ENCODE data around the gene KRTAP17-1.
A peak's percentile ranks its signal among the peaks of the same experiment; 100 is the strongest.
"Not testable (repeated sequence)": the region's sequence is repeated elsewhere in the genome, so short reads cannot be mapped to it uniquely, and the experiment has no call there.

Gene KRTAP17-1

DNA sequence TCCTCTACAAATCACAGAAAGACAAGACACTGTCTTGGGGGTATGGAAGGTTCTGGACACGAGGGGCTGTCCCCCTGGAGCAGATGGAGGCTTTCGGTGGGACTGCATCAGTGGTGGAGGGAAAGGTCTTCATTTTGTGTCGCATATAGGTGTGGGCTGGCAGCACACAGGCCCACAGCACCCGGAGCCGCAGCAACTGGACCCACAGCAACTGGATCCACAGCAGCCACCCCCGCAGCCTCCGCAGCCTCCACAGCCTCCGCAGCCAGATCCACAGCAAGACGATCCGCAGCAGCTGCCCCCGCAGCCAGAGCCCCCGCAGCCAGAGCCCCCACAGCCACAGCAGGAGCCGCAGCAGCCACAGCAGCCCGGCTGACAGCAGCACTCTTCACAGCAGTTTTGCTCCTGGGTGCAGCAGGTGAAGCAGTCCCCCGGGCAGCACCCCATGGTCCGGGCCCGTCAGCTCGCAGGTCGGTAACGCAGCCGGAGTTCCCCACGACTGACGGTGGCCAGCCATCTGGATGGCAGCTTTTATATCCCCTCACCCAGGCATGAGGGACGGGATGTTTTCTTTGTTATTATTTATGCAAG is at the start of gene KRTAP17-1:
TSS of gene KRTAP17-1 (minus strand) at position 507 of the 591 bp plus-strand sequence. CDS start at position 447, 60 bp downstream.
- no peak for DNase-seq (ENCODE audit: low spot score)

GRCh38 chr17:41363881-41364280 is 48.4 kb upstream of the KRTAP17-1 start:
- no peak for DNase-seq (ENCODE audit: low spot score)

DNA sequence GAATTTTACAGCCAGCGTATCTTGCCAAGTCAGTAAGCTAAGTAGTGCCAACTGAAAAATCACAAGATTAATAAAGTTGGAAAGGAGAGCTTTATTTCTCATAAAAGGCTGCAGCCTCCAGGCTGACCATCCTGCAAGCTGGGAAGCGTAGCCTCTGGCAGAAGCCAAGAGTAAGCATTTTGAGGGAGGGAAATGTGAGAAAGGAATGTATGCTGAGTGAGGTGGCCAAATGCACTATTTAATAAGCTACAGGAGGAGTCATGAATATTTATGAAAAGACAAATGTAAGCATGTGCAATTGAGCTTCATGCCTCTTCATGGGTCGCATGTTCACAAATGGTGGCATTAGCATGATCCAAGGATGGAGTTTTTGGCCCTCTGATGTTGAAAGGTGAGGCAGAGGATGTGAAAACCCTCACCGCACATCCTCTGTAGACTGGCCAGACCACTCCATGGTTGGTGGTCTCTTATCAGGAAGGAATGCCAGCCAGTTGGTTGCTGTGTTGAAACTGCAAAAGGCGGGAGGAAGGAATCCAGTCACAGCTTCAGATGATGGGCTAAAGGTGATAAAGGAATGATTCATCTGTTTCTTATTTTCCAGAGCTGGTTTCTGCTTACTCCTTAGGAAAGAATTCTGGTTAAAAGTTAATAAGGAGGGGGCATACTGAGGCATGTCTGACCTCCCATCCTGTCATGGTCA is 44.9 kb upstream of the KRTAP17-1 start:
- no peak for DNase-seq (ENCODE audit: low spot score)

DNA sequence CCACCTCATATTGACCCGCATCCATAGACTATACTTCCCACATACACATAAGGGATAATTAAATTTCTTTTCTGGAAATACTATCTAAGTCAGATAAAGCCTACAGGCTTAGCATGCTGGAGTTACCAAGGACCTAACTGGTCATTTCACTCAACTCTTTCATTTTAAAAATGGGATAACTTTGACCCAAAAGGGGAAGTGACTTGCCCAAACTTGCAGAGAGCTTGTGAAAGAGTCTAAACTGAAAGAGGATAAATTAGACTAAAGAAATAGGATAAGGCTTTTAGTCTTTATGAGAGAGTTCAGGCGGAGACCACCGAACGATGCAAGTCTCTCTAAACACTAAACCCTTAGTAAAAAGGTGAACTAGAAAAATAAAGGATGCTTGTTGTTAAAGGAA is 39.0 kb upstream of the KRTAP17-1 start:
- no peak for DNase-seq (ENCODE audit: low spot score)

DNA sequence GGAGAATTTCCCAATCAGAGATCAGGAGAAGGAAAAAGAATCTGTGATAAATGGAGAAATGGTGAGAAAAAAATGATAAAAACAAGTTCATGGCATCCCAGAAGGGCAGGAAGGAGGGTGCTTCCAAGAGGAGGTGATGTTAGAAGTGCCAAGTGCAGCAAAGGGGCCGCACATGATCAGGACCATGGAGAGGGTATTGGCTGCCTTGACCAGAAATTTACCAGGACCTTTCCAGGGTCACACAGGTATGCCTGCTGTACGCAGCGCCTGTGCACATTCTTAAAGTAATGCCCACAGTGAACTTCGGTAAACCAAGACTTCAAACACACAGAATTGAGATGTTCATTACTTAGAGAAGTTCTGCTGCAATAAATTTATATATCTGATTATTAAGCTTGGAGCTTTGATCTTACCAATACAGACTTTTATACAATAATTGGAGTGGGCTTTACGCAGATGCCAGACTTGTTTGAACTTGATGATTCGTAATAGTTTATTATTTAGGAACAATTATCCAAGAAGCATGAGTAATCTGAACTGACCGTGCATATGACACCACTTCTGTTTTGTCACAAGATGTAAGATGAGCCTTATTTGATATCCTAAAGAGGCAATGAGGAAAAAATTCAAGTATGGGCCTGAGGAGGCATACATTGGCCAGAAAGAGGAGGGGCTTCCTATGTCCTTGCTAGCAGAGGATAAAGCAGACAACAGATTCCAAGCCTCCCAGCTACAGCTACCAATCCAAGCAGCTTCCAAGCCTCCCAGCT is 37.3 kb upstream of the KRTAP17-1 start:
- DNase-seq (ENCODE audit: low spot score): no peak

GRCh38 chr17:41351177-41351576 is 35.7 kb upstream of the KRTAP17-1 start:
- DNase-seq (ENCODE audit: low spot score): no peak

- not testable (repeated sequence) for DNase-seq (ENCODE audit: low spot score)
Observed at GRCh38 chr17:41350381-41350878, 34.9 kb upstream of the KRTAP17-1 start, which contains the start of gene KRT33A. Gene KRT33A, minus strand, starts transcription at chr17:41350828. Its CDS starts 61 bp downstream, at chr17:41350767.

GRCh38 chr17:41347869-41348760 is 32.6 kb upstream of the KRTAP17-1 start:
- no peak for DNase-seq (ENCODE audit: low spot score)

- DNase-seq (ENCODE audit: low spot score): not testable (repeated sequence)
Observed at GRCh38 chr17:41346421-41346820, 30.9 kb upstream of the KRTAP17-1 start.

DNA sequence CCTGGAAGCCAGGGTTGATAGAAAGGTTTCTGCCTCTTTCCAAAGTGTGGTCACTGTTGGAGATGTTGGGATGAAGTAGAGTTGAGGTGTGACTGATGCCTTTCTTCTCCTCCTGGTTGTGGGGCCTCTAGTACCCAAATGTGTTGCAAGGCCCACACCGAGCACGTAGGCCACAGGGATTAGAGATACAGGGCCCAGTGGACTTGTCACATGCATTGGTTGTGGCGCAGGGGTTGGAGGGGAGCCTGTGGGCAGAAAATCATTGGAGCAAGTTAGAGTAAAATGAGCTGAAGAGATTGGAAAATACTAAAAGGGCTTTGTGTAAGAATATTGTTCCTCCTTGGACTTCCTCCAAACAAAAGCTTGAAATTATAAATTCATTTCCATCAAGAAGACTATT is 30.5 kb upstream of the KRTAP17-1 start:
- DNase-seq (ENCODE audit: low spot score): no peak

- no peak for DNase-seq (ENCODE audit: low spot score)
Observed at GRCh38 chr17:41343029-41343428, 27.5 kb upstream of the KRTAP17-1 start.

DNA sequence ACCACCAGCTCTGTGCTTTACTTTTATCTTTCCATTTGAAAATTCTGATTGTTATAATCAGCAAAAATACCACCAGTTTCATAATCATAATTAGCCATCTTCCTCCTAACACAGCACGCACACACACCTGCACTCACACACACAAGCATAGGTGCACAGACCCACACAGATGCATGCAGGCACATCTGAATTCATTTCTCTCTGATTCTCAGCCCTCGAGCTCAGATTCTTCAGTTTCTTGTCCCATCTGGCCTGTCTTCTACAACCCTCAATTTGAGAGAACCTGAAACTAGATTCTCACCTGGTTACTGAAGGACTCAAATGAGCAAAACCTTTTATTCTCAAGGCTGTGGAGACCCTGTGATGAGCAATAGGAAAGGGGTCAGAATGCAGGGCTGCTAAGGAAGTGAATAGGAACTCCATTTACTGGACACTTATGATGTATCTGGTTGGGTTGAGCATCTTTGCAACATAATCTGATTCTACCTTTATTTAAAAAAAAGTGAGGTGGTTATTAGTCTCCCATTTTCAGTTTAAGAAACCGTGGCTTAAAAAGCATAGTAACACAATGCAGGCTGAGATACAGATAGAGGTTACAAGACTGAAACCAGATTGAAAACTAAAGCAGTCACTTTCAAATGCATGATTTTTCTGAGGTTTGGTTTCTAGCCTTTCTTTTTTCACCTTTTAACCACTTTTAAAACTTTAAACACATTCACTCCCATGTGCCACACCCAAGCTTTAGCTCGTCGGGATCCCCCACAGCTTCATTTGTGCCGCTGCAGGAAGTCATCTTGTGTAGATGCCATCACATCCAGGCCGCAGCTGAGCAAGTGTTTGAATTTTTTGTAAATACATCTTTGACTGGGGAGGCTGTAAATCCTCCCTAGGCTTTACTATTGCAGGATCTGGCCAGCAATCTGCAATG is 25.7 kb upstream of the KRTAP17-1 start:
- peak; percentile 48 for DNase-seq (ENCODE audit: low spot score)

DNA sequence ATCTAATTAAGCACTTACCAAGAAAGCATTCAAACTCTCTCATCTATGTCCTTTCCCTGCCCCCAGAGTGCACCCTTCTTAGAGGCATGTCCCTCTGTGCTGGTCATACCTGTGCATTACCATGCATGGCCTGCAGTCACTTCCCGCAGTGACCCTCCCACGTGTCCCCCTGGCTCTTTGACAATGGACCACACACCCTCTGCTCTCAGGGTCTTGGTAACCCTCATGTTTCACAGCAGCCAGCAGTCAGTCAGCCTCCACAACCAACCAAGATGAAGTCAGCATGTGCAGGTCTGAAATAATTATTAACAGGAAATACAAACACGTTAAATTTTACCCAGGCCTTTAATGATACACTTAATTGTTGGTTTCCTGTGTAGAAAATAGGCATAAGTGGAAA is 25.0 kb upstream of the KRTAP17-1 start:
- no peak for DNase-seq (ENCODE audit: low spot score)

GRCh38 chr17:41339571-41340172 is 24.2 kb upstream of the KRTAP17-1 start:
- no peak for DNase-seq (ENCODE audit: low spot score)

GRCh38 chr17:41338961-41339485 is 23.5 kb upstream of the KRTAP17-1 start:
- DNase-seq (ENCODE audit: low spot score): peak; percentile 37

DNA sequence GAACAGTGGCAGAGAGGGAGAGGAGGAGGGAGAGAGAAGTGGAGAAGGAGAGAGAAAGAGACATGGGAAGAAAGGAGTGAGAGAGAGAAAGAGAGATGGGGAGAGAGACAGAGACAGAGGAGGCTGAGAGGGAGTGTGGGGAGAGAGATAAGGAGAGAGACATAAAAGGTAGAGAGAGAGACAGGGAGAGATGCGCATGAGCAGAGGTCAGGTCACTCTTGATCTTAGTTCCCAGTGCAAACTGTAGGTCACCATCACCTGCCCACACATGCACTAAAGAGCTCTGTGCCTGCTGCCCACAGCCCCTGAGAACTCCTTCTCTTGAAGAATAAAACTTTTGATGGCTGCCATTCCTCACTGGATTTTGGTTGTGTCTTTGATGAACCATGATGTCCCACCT is 20.2 kb upstream of the KRTAP17-1 start:
- no peak for DNase-seq (ENCODE audit: low spot score)

DNA sequence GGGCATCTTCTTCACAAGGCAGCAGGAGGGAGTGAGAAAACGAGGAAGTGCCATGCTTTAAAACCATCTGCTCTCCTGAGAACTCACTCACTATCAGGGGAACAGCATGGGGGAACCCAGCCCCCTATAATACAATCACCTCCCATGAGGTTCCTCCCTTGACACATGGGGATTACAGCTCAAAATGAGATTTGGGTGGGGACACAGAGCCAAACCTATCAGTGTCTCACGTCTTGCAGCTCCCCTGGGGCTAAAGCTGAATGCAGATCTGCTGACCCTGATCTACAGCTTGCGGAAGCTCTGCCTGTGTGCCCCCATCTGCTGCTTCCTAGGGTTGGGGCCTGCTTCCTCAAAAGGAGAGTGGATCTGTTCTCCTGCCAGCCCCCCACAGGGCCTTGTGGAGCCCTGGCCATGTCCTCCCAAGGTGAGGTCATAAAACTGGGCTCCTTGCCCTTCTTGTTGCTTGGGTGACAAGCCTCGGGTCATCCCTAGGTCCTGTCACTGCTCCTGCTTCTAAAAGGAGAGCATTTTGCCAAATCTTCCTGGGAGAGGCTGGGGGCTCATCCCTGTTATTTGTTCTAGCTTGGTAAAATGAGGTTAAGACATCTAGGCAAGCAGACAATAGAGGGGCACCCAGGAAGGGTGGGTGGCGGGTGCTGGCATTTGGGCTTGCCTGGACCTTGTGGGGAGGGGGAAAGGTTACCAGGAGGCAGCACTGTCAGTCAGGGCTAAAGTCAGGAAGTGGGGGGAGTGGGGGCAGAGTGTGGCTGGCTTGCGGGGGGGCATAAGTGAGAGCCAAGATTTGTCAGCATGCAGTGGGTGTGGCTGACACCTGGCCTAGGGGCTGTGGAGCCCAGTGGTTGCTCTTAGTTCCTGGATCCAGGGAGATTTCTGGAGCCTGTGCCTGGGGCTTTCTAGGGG is 19.1 kb upstream of the KRTAP17-1 start:
- DNase-seq (ENCODE audit: low spot score): no peak

- no peak for DNase-seq (ENCODE audit: low spot score)
Observed at GRCh38 chr17:41333836-41334235, 18.3 kb upstream of the KRTAP17-1 start.

DNA sequence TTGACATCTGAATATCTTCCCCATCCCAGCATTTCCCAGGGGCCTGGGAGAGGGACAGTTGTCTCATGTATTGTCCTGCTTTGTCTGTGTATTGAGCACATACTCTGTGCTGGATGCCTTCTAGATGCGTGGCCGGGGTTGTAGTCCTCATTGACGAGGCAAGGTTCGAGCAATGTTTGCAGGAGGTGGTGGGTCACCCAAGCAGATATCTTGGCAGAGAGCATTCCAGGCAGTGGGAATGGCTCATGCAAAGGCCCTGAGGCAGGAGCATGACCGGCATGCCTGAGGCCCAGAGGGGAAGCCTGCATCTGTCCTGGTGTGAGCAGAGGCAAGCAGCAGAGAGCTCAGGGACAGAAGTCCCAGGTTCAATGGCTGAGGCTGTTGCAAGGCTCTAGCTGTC is 17.6 kb upstream of the KRTAP17-1 start:
- DNase-seq (ENCODE audit: low spot score): no peak

Data from activated CD4-positive, alpha-beta T cell treated with anti-CD3 and anti-CD28 coated beads, Interleukin-2, Interleukin-4, amounts not matched to agents 100 ng/mL and 50 ng/mL, durations not matched to agents 16 hours and 8 hours (primary cell).